Measurements from ENCODE around the gene HBA2.
A peak's percentile ranks its signal among the peaks of the same experiment; 100 is the strongest.
"Not testable (repeated sequence)": the region's sequence is repeated elsewhere in the genome, so short reads cannot be mapped to it uniquely, and the experiment has no call there.

The HBA2 gene

DNA sequence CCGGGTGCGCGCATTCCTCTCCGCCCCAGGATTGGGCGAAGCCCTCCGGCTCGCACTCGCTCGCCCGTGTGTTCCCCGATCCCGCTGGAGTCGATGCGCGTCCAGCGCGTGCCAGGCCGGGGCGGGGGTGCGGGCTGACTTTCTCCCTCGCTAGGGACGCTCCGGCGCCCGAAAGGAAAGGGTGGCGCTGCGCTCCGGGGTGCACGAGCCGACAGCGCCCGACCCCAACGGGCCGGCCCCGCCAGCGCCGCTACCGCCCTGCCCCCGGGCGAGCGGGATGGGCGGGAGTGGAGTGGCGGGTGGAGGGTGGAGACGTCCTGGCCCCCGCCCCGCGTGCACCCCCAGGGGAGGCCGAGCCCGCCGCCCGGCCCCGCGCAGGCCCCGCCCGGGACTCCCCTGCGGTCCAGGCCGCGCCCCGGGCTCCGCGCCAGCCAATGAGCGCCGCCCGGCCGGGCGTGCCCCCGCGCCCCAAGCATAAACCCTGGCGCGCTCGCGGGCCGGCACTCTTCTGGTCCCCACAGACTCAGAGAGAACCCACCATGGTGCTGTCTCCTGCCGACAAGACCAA lies at the start of gene HBA2:
Gene HBA2, plus strand, starts transcription at position 503 of the 568 bp plus-strand sequence. Its CDS starts 37 bp downstream, at position 540.
- DNase-seq = not testable (repeated sequence)

DNA sequence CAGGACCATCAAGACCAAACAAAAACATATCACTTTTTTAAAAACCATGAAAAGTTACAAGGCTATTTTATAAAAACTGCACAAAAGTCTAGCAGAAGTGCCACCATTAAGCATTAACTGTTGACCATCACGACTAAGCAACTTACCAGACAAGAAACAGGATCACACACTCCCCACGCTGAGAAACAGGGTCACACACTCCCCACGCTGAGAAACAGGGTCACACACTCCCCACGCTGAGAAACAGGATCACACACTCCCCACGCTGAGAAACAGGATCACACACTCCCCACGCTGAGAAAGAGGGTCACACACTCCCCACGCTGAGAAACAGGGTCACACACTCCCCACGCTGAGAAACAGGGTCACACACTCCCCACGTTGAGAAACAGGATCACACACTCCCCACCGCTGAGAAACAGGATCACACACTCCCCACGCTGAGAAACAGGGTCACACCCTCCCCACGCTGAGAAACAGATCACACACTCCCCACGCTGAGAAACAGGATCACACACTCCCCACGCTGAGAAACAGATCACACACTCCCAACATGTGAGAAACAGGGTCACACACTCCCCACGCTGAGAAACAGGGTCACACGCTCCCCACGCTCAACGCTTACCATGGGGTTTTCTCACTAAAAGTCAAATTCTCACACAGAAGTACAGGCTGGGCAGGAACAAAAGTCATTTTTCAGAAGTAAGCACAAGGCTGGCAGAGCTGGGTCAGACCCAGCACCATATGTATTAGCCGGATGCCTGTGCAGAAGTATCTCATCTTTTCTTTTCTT lies 48.9 kb upstream of the HBA2 start:
- DNase-seq = not testable (repeated sequence)

DNA sequence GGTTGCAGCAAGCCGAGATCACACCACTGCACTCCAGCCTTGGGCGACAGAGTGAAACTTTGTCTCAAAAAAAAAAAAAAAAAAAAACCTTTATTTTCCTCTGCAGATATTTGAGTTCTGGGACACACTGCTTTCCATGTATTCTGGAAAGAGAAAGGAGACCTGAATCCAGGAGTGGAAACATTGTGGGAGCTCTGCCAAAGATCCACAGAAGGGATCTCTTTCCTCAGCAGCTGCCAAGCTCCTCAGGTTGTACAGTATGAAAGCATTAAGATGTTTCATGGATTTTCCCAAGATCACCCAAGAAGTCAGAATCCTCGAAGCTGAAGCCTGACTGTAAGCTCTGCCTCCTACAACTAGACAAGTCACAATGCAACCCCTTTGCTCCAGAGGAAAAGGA lies 47.7 kb upstream of the HBA2 start:
- DNase-seq = no peak

DNA sequence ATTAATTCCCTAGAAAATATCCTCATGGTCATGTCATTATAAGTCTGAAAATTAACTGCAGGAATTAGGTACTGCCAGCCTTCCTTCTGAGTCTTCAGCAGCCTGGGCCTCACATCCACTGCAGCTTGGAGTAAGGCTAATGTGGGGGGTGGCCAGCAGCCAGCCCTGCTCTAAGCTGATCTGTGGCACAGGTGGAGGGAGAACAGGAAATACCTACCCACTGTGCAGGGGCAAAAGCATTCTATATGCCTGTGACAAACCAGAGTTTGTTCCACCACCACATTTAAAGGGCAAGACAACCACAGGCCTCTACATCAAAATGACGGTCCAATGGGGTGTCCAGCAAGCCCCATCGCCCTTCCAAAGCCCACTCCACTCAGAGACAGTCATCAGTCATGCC lies 43.6 kb upstream of the HBA2 start:
- no peak for DNase-seq

DNA sequence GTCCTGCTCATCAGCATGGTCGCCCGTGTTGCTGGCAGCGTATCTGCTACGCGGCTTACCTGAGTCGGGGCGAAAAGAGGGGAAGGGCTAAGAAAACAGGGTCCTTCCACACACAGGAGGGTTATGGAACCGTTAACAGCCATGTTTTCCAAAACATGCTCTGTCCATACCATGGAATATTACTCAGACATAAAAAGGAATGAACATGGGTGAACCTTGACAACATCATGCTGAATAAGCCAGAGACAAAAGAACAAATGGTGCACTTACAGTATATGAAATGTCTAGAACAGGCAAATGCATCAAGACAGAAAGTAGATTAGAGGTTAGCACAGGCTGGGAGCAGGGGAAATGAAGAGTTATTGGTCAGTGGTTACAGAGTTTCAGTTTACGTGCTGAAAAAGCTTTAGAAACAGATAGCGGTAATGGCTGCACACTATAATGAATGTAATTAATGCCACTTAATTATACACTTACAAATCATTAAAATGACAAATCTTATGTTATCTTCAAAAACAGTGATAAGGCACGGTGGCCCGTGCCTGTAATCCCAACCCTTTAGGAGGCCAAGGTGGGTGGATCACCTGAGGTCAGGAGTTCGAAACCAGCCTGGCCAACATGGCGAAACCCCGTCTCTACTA lies 42.0 kb upstream of the HBA2 start:
- DNase-seq = no peak

DNA sequence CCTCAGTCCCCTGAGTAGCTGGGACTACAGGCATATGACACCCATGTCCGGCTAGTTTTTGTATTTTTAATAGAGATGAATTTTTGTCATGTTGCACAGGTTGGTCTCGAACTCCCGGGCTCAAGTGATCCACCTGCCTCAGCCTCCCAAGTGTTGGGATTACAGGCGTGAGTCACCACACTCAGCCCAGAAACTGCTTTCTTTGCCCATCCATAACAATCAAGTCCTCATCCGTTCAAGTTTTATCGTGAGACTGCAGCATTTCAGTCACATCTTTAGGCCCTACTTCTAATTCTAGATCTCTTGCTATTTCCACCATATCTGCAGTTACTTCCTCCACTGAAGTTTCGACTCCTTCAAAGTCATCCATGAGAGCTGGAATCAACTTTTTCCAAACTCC lies 40.6 kb upstream of the HBA2 start:
- DNase-seq = no peak

DNA sequence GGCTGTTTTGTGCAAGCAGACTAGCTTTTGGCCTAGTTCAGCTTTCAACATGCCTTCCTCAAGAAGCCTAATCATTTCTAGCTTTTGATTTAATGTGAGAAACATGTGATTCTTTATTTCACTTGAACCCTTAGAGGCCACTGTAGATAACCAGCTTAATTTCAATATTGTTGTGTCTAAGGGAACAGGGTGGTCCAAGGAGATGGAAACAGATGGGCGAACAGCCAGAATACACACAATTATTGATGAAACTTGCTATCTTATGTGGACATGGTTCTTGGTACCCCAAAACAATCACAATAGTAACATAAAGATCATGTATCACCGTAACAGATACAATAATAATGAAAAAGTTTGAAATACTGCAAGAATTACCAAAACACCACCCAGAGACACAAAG lies 39.0 kb upstream of the HBA2 start:
- DNase-seq = no peak

DNA sequence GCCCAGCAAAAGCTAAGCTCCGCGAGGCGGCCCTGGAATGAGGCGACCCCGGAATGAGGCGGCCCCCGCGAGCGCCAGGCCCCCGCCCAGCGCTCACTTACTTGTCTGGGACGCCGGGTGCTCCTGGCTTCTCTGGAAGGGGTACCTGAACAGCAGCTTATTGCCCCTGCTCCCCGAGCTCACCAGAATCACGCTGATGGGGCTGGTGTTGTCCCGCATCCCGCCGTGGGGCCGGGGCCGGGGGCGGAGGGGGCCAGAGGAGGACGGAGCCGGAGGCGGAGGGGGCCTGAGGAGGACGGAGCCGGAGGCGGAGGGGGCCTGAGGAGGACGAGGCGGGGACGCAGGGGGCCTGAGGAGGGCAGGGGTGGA lies 34.6 kb upstream of the HBA2 start:
- DNase-seq = peak; percentile 55

DNA sequence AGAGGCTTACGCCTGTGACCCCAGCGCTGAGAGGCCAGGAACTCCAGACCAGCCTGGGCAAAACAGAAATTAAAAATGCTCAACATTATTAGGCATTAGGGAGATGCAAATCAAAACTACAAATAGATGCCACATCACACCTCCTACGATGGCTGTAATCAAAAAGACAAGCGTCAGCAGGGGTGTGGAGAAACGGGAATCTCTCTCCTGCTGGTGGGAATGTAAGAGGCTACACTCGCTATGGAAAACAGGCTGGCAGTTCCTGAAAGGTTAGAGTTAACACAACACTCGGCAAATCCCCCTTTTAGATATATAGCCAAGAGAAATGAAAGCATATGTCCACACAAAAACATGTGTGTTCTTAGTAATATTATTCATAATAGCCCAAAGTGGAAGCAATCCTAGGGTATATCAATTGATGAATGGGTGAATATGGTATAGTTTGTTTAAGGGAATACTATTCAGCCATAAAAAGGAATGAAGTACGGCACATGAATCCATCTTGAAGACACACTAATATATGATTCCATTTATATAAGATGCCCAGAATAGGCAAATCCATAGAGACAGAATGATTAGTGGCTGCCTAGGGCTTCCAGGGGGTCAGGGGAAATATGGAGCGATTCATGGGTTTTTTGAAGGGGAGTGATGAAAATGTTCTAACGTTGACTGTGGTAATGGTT lies 32.4 kb upstream of the HBA2 start:
- DNase-seq = no peak

DNA sequence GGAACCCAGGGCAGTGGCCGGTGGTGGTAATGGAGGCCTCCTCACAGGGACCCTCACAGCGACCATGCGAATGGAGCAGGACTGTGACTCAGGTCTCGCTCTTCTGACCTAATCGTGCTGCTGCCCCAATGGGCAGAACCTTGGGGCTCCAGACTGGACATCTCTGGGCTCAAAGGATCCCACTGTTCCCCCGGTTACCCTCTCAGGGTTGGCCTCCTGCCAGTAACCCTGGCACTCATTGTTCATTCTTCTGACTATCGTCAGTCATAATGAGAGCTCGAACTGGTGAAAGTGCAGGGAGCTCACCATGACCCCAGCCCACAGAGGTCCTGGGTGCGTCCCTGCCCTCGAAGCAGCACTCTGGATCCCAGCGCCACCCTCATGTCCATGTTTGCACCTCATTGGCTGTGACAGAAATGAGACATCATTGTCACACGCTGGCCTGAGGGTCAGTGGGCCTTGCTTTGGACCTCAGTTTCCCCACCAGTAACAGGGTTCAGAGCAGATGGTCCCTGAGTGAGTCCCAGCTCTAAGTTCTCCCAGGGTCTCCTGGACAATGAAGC lies 30.2 kb upstream of the HBA2 start:
- no peak for DNase-seq

DNA sequence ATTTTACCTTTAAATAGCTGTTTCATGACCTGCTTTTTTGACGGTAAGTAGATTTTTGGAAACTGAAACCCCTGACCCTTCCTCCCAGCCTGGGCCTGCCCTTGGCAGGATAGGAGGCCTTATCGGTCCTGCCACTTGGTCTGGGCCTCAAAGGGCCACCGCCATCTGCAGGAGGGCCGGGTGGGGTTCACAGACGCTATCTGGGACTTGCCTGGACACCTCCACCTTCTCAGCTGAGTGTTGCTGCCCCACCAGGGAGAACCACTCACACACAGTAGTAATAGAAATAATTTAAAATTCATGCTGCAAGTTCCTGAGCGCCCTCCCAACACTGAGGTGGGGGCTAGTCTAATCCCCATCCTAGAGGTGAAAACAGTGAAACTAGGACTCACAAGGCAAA lies 29.6 kb upstream of the HBA2 start:
- DNase-seq = no peak

DNA sequence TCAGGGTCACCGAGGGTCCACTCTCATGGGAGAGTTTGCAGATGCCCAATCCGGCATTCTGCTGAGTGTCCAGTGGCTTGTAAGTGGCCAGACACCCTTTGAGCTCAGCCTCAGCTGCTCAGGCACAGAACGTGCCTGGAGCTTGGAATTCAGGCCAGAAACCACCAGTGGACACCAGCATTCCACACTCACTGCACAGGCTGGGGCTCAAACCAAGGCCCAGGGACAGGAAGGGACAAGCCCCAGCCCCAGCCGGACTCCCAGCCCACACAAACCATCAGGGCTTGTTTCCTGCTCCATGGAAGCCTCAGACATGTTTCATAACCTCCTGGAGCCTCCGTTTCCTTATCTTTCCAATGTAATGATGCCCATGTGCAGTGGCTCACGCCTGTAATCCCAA lies 29.2 kb upstream of the HBA2 start:
- no peak for DNase-seq

DNA sequence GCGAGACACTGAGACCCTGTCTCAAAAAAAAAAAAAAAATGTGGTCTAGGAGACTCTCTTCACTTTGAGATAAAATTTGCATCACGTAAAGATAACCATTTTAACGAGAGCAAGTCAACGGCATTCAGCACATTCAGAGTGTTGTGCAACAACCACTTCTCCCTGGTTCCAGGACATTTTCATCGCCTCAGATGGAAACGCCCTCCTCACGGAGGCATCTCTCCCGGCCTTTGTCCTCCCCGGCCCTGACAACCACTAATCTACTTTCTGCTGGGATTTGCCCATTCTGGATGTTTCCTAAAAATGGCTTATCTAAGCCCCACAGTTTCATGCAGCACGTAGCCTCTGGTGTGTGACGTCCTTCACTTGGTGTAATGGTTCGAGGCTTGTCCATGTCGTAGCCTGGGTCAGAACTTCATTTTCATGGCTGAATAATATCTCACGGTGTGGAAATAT lies 27.9 kb upstream of the HBA2 start:
- no peak for DNase-seq

DNA sequence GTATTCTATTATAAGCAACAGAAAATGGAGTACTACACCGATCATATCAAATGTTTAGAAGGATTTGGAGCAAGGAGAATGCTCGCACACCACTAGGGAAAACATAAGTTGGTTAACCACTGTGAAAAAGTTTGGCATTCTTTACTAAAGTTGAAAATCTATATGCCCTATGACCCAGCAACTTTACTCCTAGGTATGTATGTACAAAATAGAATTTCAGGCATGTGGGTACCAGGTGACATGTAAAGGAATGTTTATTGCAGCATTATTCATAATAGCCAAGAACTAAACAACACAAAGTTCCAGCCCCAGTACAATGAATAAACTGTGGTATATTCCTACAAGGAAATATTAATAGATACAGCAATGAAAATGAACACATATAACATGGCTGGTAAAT lies 26.0 kb upstream of the HBA2 start:
- DNase-seq = no peak

DNA sequence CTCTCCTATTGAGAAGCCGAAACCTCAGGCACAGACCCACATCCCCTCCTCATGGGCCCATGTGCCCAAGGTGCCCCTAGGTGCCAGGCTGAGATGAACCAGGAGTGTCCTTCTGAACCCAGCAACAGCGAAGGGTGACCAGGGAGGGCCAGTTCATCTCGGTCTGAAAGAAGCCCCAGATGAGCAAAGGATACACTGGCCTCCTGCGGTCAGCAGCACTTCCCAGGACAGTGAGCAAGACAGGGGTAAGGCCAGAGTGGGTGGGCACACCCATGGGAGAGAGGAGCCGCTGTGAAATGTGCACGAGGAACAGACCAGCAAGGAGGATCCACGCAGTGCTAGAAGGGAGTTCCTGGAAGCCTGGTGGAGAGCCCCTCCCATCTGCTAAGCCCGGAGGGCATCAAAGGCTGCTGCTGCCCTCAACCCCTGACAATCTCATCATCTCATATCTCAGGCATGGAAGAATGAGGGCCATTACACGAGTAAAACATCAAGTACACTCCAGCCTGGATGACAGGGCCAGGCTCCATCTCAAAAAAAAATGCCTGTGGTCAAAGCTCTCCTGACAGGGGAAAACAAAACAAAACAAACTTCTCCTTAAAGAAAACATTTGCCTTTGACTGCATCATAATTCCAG lies 23.5 kb upstream of the HBA2 start:
- no peak for DNase-seq

DNA sequence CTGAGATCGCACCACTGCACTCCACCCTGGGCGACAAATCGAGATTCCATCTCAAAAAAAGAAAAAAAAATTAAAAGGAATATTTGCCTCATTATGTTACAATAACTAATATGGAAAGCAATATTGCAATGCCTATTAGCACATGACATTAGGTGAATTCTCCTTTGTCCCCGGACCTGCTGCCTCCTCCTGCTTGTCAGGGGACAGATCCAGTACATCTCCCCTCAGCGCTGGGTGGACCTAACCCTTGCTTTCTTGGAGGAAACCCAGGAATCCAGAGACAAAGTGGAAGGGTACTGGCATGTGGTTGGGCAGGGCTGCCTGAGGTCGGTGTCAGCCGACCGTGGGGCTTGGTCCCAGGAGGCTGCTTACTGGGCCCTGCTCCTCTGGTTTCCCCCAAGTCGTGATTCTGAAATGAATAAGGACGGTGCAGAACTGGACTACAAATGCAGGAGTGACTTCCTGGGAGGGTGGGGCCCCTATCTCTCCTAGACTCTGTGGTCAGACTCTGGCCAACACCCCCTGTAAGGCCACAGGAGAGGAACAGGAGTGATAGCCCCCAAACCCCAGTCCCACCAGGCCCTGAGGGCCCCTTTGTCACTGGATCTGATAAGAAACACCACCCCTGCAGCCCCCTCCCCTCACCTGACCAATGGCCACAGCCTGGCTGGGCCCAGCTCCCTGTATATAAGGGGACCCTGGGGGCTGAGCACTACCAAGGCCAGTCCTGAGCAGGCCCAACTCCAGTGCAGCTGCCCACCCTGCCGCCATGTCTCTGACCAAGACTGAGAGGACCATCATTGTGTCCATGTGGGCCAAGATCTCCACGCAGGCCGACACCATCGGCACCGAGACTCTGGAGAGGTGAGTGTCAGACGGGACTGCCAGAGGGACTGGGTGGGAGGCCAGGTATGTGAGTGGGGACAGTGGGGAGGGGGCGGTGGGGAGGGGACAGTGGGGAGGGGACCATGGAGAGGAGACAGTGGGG lies 20.2 kb upstream of the HBA2 start, which contains the start of gene HBZ:
Gene HBZ, plus strand, starts transcription at position 504 of the 988 bp plus-strand sequence. Its CDS starts 266 bp downstream, at position 770.
- DNase-seq = no peak

DNA sequence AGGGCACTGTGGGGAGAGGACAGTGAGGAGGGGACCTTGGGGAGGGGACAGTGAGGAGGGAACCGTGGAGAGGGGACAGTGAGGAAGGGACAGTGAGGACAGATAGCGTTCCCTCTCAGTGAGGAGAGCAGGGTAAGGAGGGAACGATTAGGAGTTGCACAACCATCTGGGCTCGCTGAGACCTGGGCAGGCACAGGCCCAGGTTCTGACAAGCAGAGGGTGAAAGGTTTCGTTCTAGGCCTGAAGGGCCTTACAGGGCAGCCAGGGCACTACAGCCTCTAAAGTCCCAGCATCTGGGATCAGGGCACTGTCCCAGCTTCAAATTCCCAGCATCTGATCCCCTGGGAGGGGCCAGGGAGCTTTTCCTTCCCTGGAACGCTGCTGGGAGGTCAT lies 19.6 kb upstream of the HBA2 start:
- not testable (repeated sequence) for DNase-seq

DNA sequence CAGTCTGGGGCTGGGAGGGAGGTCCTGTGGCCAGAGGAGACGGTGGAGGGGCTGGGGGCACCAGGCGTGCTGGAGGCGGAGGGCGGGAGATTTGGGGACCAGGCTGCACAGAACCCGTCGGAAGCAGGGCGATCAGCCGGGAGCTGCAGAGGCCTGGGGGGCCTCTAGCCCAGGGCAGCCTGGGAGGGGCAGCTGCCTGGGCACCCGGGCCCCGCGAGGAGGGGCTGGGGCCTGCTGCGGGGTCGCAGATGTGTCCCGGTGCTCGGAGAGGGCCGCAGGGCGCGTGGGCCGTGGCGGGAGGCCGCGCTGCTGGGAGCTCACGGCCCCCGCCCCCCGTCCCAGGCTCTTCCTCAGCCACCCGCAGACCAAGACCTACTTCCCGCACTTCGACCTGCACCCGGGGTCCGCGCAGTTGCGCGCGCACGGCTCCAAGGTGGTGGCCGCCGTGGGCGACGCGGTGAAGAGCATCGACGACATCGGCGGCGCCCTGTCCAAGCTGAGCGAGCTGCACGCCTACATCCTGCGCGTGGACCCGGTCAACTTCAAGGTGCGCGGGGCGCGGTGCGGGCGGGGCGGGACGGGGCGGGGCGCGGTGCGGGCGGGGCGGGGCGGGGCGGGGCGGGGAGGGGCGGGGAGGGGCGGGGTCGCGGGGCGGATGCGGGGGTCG lies 19.0 kb upstream of the HBA2 start:
- DNase-seq = not testable (repeated sequence)

DNA sequence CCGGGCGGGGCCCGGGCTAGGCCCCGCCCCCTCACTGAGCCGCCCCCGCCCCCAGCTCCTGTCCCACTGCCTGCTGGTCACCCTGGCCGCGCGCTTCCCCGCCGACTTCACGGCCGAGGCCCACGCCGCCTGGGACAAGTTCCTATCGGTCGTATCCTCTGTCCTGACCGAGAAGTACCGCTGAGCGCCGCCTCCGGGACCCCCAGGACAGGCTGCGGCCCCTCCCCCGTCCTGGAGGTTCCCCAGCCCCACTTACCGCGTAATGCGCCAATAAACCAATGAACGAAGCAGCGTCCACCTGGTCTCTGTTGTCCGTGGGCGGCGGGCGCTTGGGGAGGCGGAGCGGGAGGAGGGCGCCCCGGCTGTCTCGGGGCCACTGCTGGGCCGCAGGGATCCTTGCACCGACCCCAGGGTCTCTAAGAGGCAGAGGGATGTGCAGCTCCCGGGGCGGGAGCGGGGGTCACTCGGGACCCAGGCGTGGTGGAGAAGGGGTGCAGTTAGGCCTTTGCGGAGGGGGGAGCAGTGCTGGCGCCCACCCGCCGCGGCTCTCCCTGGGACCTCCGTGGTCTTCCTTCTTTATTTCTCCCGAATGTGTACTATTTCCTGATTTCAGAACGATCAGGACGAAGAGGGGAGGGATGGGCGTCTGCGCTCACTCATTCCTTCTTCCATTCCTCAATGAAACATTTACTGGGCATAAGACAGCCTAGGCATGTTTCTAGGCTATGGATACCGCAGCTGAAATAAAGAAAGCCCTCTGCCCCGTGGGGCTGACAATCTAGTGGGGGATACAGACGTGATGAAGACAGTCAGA lies 18.3 kb upstream of the HBA2 start:
- peak; percentile 50 for DNase-seq

DNA sequence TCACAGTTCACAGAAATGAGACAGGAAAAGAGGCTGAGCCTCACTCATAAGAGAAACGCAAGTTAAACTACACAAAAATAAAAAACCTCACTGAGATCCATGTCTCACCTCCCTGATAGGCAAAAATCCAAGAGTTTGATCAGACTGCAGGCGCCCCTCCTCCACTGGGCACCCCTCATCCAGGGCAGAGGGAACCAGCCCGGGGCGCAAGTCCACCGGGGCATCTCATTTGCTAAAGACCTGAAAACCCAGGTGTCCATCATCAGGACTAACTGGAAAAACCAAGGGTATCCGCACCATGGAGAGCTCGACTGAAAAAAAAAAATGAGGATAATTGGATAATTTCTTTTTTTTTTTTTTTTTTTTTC lies 17.7 kb upstream of the HBA2 start:
- DNase-seq = no peak

Data from left hindlimb (tissue), 1 donor.